HEK293 (cell line): ENCODE data around the gene TMEM17.

Experiments
- CTCF ChIA-PET: fragments of 350-600 bp; formaldehyde crosslinking; extraction: SDS; loops from one replicate; lab custom pipeline; 2021; ENCODE audit warnings: antibody characterized with exemption; lab: Yijun Ruan, JAX
- POLR2A ChIA-PET: fragments of 300-600 bp; formaldehyde crosslinking; extraction: SDS; loops from one replicate; lab custom pipeline; 2020; ENCODE audit warnings: antibody characterized with exemption, inconsistent platforms; lab: Yijun Ruan, JAX
- H3K27ac ChIP-seq: fragments of 200-500 bp; sonication (Bioruptor generic); 2 replicates; pipeline ENCODE4 v1.5.1; 2014; ENCODE audit warnings: low read depth, low read length, control low read depth, inconsistent platforms; ENCODE audit errors: extremely low read depth
- H3K36me3 ChIP-seq, 2 experiments: fragments of 200-500 bp in 1 of 2; sonication (Bioruptor generic) in 1 of 2; 1 replicate in 1 of 2; 2 replicates in 1 of 2; pipeline ENCODE4 v1.5.1; 2014 to 2017; ENCODE audit warnings: inconsistent platforms in 2 of 2, low read length in 2 of 2; ENCODE audit not compliant: control insufficient read depth in 2 of 2, insufficient read depth in 1 of 2
- H3K4me1 ChIP-seq: fragments of 200-500 bp; sonication (Bioruptor generic); 2 replicates; pipeline ENCODE4 v1.5.1; 2014; ENCODE audit warnings: mild to moderate bottlenecking, low read length, inconsistent platforms; ENCODE audit not compliant: control insufficient read depth, insufficient read depth
- H3K4me3 ChIP-seq: 2 replicates; pipeline ENCODE4 v1.5.1; 2011; ENCODE audit warnings: low read depth, mild to moderate bottlenecking, control low read depth, low read length, moderate library complexity
- H3K9me3 ChIP-seq: fragments of 200-500 bp; sonication (Bioruptor generic); 2 replicates; pipeline ENCODE4 v1.5.1; 2014; ENCODE audit warnings: low read depth, low read length, inconsistent platforms; ENCODE audit not compliant: control insufficient read depth, insufficient read depth
- HOXD13 ChIP-seq: sonication (generic); formaldehyde crosslinking; IDR thresholded peaks from 2 replicates; pipeline ENCODE4 v1.8.0; 2022; ENCODE audit warnings: missing genetic modification reagents, borderline replicate concordance
- KLF16 ChIP-seq: fragments of 450-650 bp; formaldehyde crosslinking; IDR thresholded peaks from 2 replicates; pipeline ENCODE4 v1.5.1; 2017; ENCODE audit warnings: missing biosample characterization, missing genetic modification characterization
- MEIS1 ChIP-seq: sonication (generic); formaldehyde crosslinking; IDR thresholded peaks from 2 replicates; pipeline ENCODE4 v1.8.1; 2022; ENCODE audit warnings: missing genetic modification reagents, mild to moderate bottlenecking, borderline replicate concordance
- ZBTB17 ChIP-seq: fragments of 450-650 bp; formaldehyde crosslinking; IDR thresholded peaks from 2 replicates; pipeline ENCODE4 v1.5.1; 2016; ENCODE audit warnings: missing biosample characterization, missing genetic modification characterization
- ZBTB21 ChIP-seq: fragments of 450-650 bp; formaldehyde crosslinking; IDR thresholded peaks from 2 replicates; pipeline ENCODE4 v1.5.1; 2017; ENCODE audit warnings: missing biosample characterization, missing genetic modification characterization
- ZNF335 ChIP-seq: fragments of 450-650 bp; formaldehyde crosslinking; conservative IDR thresholded peaks from 2 replicates; pipeline ENCODE4 v1.5.1; 2016; ENCODE audit warnings: missing biosample characterization, missing genetic modification characterization
- ZNF366 ChIP-seq: fragments of 450-650 bp; formaldehyde crosslinking; conservative IDR thresholded peaks from 2 replicates; pipeline ENCODE4 v1.5.1; 2016; ENCODE audit warnings: missing biosample characterization, missing genetic modification characterization
- ZNF416 ChIP-seq: fragments of 450-650 bp; formaldehyde crosslinking; IDR thresholded peaks from 2 replicates; pipeline ENCODE4 v1.5.1; 2016; ENCODE audit warnings: missing biosample characterization, missing genetic modification characterization
- ZNF48 ChIP-seq: fragments of 450-650 bp; formaldehyde crosslinking; IDR thresholded peaks from 2 replicates; pipeline ENCODE4 v1.5.1; 2016; ENCODE audit warnings: missing biosample characterization, missing genetic modification characterization
- ZNF623 ChIP-seq: fragments of 450-650 bp; formaldehyde crosslinking; IDR thresholded peaks from 2 replicates; pipeline ENCODE4 v1.5.1; 2016; ENCODE audit warnings: missing biosample characterization, missing genetic modification characterization
- ZNF658 ChIP-seq: fragments of 450-650 bp; formaldehyde crosslinking; IDR thresholded peaks from 2 replicates; pipeline ENCODE4; 2016; ENCODE audit warnings: missing biosample characterization, missing genetic modification characterization
- ZNF777 ChIP-seq: fragments of 450-650 bp; formaldehyde crosslinking; IDR thresholded peaks from 2 replicates; pipeline ENCODE4 v1.5.1; 2017; ENCODE audit warnings: missing biosample characterization, missing genetic modification characterization, borderline replicate concordance
- ZNF785 ChIP-seq: fragments of 450-650 bp; formaldehyde crosslinking; IDR thresholded peaks from 2 replicates; pipeline ENCODE4 v1.5.1; 2016; ENCODE audit warnings: missing biosample characterization, missing genetic modification characterization
- TF ChIP-seq, protein P1 (sequence below): fragments of 450-650 bp; formaldehyde crosslinking; IDR thresholded peaks from 2 replicates; pipeline ENCODE4 v1.5.1; 2017; ENCODE audit warnings: missing biosample characterization, missing genetic modification characterization
- TF ChIP-seq, protein P2 (sequence below): fragments of 450-650 bp; formaldehyde crosslinking; IDR thresholded peaks from 2 replicates; pipeline ENCODE4 v1.5.1; 2016; ENCODE audit warnings: missing biosample characterization, missing genetic modification characterization
- TF ChIP-seq, protein P3 (sequence below): fragments of 450-650 bp; formaldehyde crosslinking; IDR thresholded peaks from 2 replicates; pipeline ENCODE4 v1.5.1; 2016; ENCODE audit warnings: missing biosample characterization, missing genetic modification characterization
- TF ChIP-seq, protein P4 (sequence below): fragments of 450-650 bp; formaldehyde crosslinking; IDR thresholded peaks from 2 replicates; pipeline ENCODE4 v1.5.1; 2016; ENCODE audit warnings: missing biosample characterization, missing genetic modification characterization
- TF ChIP-seq, protein P5 (sequence below): fragments of 450-650 bp; formaldehyde crosslinking; IDR thresholded peaks from 2 replicates; pipeline ENCODE4 v1.5.1; 2016; ENCODE audit warnings: missing biosample characterization, missing genetic modification characterization
- TF ChIP-seq, protein P6 (sequence below): fragments of 450-650 bp; formaldehyde crosslinking; IDR thresholded peaks from 2 replicates; pipeline ENCODE4 v1.5.1; 2016; ENCODE audit warnings: missing biosample characterization, missing genetic modification characterization

The TMEM17 gene

DNA sequence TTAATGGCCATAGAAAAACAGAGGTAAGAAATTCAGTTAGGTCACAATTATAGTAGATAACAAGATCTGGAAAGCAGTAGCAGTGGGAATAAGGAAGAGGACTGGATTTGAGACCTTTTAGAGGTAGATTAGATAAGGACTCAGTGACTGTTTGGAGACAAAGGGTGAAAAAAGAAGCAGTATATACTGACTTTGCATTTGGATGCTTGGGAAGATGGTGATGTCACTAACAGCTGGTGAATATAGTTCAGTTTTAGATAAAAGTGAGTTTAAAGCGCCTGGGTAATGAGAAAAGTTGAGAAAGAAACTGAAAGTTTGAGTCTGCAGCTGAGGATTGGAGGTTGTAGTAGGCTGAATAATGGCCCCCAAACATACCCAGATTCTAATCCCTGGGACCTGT, 32.8 kb upstream of the TMEM17 start (continued):
- TF ChIP-seq, protein P1, sequence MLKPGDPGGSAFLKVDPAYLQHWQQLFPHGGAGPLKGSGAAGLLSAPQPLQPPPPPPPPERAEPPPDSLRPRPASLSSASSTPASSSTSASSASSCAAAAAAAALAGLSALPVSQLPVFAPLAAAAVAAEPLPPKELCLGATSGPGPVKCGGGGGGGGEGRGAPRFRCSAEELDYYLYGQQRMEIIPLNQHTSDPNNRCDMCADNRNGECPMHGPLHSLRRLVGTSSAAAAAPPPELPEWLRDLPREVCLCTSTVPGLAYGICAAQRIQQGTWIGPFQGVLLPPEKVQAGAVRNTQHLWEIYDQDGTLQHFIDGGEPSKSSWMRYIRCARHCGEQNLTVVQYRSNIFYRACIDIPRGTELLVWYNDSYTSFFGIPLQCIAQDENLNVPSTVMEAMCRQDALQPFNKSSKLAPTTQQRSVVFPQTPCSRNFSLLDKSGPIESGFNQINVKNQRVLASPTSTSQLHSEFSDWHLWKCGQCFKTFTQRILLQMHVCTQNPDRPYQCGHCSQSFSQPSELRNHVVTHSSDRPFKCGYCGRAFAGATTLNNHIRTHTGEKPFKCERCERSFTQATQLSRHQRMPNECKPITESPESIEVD (tag by site-specific recombination) = no peak
- TF ChIP-seq ZNF658 (tag by site-specific recombination) = no peak

DNA sequence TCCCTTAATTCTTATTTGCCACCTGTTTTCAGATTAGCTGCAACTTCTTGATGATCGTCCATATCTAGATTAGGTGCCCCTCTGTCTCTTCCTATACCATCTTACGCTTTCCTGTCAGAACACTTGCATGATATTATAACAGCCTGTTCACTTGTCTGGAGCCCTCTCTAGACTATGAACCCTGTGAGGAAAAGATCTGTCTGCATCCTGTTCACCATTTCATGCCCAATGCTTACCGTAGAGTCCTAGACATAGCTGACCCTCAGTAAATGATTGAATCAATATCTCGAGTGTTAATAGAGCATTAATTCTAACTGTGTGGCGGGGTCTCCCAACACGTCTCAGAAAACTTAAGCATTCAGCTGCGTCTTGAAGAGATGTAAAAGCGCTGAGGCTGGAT, 31.8 kb upstream of the TMEM17 start:
- Histone ChIP-seq H3K4me1 (no peaks in the 10 kb centered on the region), H3K27ac (no peak overlapping the region), H3K36me3 (no peaks in the 10 kb centered on the region), H3K9me3 (no peaks in the 10 kb centered on the region), H3K4me3 (no peak overlapping the region)
- TF ChIP-seq ZNF416 (tag by site-specific recombination) (no peak), ZBTB17 (tag by site-specific recombination) (no peak), ZNF623 (tag by site-specific recombination) (no peak), ZNF335 (tag by site-specific recombination) (no peak), ZNF366 (no peak), ZNF777 (tag by site-specific recombination) (no peak), HOXD13 (CRISPR knock-in tag) (no peak), ZBTB21 (no peak), ZNF785 (tag by site-specific recombination) (no peak), KLF16 (tag by site-specific recombination) (no peak), MEIS1 (CRISPR knock-in tag) (no peak), ZNF48 (tag by site-specific recombination) (no peak)
- TF ChIP-seq, protein P2, sequence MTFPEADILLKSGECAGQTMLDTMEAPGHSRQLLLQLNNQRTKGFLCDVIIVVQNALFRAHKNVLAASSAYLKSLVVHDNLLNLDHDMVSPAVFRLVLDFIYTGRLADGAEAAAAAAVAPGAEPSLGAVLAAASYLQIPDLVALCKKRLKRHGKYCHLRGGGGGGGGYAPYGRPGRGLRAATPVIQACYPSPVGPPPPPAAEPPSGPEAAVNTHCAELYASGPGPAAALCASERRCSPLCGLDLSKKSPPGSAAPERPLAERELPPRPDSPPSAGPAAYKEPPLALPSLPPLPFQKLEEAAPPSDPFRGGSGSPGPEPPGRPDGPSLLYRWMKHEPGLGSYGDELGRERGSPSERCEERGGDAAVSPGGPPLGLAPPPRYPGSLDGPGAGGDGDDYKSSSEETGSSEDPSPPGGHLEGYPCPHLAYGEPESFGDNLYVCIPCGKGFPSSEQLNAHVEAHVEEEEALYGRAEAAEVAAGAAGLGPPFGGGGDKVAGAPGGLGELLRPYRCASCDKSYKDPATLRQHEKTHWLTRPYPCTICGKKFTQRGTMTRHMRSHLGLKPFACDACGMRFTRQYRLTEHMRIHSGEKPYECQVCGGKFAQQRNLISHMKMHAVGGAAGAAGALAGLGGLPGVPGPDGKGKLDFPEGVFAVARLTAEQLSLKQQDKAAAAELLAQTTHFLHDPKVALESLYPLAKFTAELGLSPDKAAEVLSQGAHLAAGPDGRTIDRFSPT (tag by site-specific recombination) = no peak
- TF ChIP-seq, protein P3, sequence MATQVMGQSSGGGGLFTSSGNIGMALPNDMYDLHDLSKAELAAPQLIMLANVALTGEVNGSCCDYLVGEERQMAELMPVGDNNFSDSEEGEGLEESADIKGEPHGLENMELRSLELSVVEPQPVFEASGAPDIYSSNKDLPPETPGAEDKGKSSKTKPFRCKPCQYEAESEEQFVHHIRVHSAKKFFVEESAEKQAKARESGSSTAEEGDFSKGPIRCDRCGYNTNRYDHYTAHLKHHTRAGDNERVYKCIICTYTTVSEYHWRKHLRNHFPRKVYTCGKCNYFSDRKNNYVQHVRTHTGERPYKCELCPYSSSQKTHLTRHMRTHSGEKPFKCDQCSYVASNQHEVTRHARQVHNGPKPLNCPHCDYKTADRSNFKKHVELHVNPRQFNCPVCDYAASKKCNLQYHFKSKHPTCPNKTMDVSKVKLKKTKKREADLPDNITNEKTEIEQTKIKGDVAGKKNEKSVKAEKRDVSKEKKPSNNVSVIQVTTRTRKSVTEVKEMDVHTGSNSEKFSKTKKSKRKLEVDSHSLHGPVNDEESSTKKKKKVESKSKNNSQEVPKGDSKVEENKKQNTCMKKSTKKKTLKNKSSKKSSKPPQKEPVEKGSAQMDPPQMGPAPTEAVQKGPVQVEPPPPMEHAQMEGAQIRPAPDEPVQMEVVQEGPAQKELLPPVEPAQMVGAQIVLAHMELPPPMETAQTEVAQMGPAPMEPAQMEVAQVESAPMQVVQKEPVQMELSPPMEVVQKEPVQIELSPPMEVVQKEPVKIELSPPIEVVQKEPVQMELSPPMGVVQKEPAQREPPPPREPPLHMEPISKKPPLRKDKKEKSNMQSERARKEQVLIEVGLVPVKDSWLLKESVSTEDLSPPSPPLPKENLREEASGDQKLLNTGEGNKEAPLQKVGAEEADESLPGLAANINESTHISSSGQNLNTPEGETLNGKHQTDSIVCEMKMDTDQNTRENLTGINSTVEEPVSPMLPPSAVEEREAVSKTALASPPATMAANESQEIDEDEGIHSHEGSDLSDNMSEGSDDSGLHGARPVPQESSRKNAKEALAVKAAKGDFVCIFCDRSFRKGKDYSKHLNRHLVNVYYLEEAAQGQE (tag by site-specific recombination) = no peak
- TF ChIP-seq, protein P4, sequence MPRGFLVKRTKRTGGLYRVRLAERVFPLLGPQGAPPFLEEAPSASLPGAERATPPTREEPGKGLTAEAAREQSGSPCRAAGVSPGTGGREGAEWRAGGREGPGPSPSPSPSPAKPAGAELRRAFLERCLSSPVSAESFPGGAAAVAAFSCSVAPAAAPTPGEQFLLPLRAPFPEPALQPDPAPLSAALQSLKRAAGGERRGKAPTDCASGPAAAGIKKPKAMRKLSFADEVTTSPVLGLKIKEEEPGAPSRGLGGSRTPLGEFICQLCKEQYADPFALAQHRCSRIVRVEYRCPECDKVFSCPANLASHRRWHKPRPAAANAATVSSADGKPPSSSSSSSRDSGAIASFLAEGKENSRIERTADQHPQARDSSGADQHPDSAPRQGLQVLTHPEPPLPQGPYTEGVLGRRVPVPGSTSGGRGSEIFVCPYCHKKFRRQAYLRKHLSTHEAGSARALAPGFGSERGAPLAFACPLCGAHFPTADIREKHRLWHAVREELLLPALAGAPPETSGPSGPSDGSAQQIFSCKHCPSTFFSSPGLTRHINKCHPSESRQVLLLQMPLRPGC = no peak
- TF ChIP-seq, protein P5, sequence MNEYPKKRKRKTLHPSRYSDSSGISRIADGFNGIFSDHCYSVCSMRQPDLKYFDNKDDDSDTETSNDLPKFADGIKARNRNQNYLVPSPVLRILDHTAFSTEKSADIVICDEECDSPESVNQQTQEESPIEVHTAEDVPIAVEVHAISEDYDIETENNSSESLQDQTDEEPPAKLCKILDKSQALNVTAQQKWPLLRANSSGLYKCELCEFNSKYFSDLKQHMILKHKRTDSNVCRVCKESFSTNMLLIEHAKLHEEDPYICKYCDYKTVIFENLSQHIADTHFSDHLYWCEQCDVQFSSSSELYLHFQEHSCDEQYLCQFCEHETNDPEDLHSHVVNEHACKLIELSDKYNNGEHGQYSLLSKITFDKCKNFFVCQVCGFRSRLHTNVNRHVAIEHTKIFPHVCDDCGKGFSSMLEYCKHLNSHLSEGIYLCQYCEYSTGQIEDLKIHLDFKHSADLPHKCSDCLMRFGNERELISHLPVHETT (tag by site-specific recombination) = no peak
- TF ChIP-seq, protein P6, sequence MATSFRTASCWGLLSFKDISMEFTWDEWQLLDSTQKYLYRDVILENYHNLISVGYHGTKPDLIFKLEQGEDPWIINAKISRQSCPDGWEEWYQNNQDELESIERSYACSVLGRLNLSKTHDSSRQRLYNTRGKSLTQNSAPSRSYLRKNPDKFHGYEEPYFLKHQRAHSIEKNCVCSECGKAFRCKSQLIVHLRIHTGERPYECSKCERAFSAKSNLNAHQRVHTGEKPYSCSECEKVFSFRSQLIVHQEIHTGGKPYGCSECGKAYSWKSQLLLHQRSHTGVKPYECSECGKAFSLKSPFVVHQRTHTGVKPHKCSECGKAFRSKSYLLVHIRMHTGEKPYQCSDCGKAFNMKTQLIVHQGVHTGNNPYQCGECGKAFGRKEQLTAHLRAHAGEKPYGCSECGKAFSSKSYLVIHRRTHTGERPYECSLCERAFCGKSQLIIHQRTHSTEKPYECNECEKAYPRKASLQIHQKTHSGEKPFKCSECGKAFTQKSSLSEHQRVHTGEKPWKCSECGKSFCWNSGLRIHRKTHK (tag by site-specific recombination) = no peak
- ChIA-PET CTCF (no interaction called here), POLR2A (no interaction called here)
